Lower lobe of right lung (tissue), 2 donors: ENCODE measurements around the gene PTPRK. TPM values are rescaled to one million over a fixed set of nuclear protein-coding genes. Genes with fewer than 3 reads are reported as not detected.

Experiments used
- ATAC-seq, 2 donors: fragments of 200-7000 bp; cut with Tn5 transposase; one replicate each; pipeline ENCODE4 v1.9.1; 2020 to 2022; ENCODE audit warnings: mild to moderate bottlenecking in 2 of 2, moderate library complexity in 2 of 2
- DNase-seq: peaks from one replicate; pipeline ENCODE4 v3.0.0-alpha.2; 2020
- H3K27ac ChIP-seq: fragments of 200-600 bp; one replicate; pipeline ENCODE4 v1.8.0; 2022
- H3K27me3 ChIP-seq: fragments of 200-600 bp; one replicate; pipeline ENCODE4 v1.8.0; 2022; ENCODE audit warnings: low read depth
- H3K36me3 ChIP-seq: fragments of 200-600 bp; one replicate; pipeline ENCODE4 v1.8.0; 2022; ENCODE audit warnings: mild to moderate bottlenecking
- H3K4me1 ChIP-seq: fragments of 200-600 bp; one replicate; pipeline ENCODE4 v1.8.0; 2022
- H3K4me3 ChIP-seq: fragments of 200-600 bp; one replicate; pipeline ENCODE4 v1.8.0; 2022; ENCODE audit warnings: mild to moderate bottlenecking
- H3K9me3 ChIP-seq: fragments of 200-600 bp; one replicate; pipeline ENCODE4 v1.8.0; 2022
- CTCF ChIP-seq: fragments of 200-600 bp; IDR thresholded peaks from one replicate; pipeline ENCODE4 v1.8.0; 2022; ENCODE audit warnings: antibody characterized with exemption, mild to moderate bottlenecking
- intact Hi-C: fragments of 100-400 bp; cut with DNase I; formaldehyde crosslinking; loops from one replicate; pipeline ENCODE4 v1.11.0; 2022
- total RNA-seq: library from RNA; stranded (reverse); fragmentation: NEBNext Ultra II Directional; extraction: Animal tissue kit (Norgen Biotek cat#: 25700); gene quantifications from one replicate; pipeline ENCODE4 v1.2.1, GENCODE V29; 2021
- donor health status: DM: no; HTN: yes; CAD: no; lungs with severe emphysema.

Gene PTPRK
- total RNA-seq, 1 donor from 2014 or later: 62.7 TPM

GRCh38 chr6:128107682-128108081 lies 412.7 kb downstream of the PTPRK start:
- peaks cover 22% of the 10 kb centered on the region for H3K4me1 ChIP-seq
- no peak for DNase-seq
- intact Hi-C loops: no loop called here
- H3K27ac ChIP-seq: no peak overlapping the region
- no peaks in the 10 kb centered on the region for H3K9me3 ChIP-seq
- no peaks in the 10 kb centered on the region for H3K27me3 ChIP-seq
- ATAC-seq: no peak
- H3K36me3 ChIP-seq: no peaks in the 10 kb centered on the region
- TF ChIP-seq CTCF: no peak
- H3K4me3 ChIP-seq: no peak overlapping the region

- Histone ChIP-seq H3K27ac (no peak overlapping the region), H3K27me3 (no peaks in the 10 kb centered on the region), H3K9me3 (no peaks in the 10 kb centered on the region), H3K36me3 (no peaks in the 10 kb centered on the region), H3K4me3 (no peak overlapping the region), H3K4me1 (no peaks in the 10 kb centered on the region)
- no peak for DNase-seq
- TF ChIP-seq CTCF: no peak
- intact Hi-C loops: no loop called here
- ATAC-seq: no peak
Measured at GRCh38 chr6:128099571-128100197, 420.7 kb downstream of the PTPRK start.

- Histone ChIP-seq H3K27ac (no peak overlapping the region), H3K4me3 (no peak overlapping the region), H3K27me3 (no peaks in the 10 kb centered on the region), H3K9me3 (no peaks in the 10 kb centered on the region), H3K4me1 (no peaks in the 10 kb centered on the region), H3K36me3 (no peaks in the 10 kb centered on the region)
- intact Hi-C loops: no loop called here
- no peak for ATAC-seq
- no peak for DNase-seq
- TF ChIP-seq CTCF: no peak
Measured at GRCh38 chr6:128098000-128098581, 422.3 kb downstream of the PTPRK start.

GRCh38 chr6:128097009-128097408 lies 423.4 kb downstream of the PTPRK start:
- DNase-seq (no peak), ATAC-seq (no peak)
- H3K27me3 ChIP-seq: no peaks in the 10 kb centered on the region
- no peak for TF ChIP-seq CTCF
- intact Hi-C loops: no loop called here
- no peaks in the 10 kb centered on the region for H3K36me3 ChIP-seq
- no peaks in the 10 kb centered on the region for H3K4me1 ChIP-seq
- H3K4me3 ChIP-seq: no peak overlapping the region
- no peak overlapping the region for H3K27ac ChIP-seq
- H3K9me3 ChIP-seq: no peaks in the 10 kb centered on the region

GRCh38 chr6:128095362-128095761 lies 425.0 kb downstream of the PTPRK start:
- no peak for TF ChIP-seq CTCF
- H3K27me3 ChIP-seq: no peaks in the 10 kb centered on the region
- no peak overlapping the region for H3K4me3 ChIP-seq
- DNase-seq (no peak), ATAC-seq (no peak)
- intact Hi-C loops: no loop called here
- no peak overlapping the region for H3K27ac ChIP-seq
- no peaks in the 10 kb centered on the region for H3K36me3 ChIP-seq
- no peaks in the 10 kb centered on the region for H3K9me3 ChIP-seq
- no peaks in the 10 kb centered on the region for H3K4me1 ChIP-seq
